MM.1S (cell line): ENCODE data around the gene JADE2.

Source experiments
- DNase-seq: peaks from one replicate; pipeline ENCODE4 v3.0.0-alpha.2; 2015
- H2AFZ ChIP-seq: fragments of 300-600 bp; sonication (generic); 2 replicates; pipeline ENCODE4 v1.6.0; 2016; ENCODE audit warnings: antibody characterized with exemption, low read length
- H3F3A ChIP-seq: fragments of 300-600 bp; sonication (generic); 2 replicates; pipeline ENCODE4 v1.6.1; 2016; ENCODE audit warnings: mild to moderate bottlenecking, antibody characterized with exemption, low read length, moderate library complexity, mixed read lengths; ENCODE audit not compliant: insufficient read depth
- H3K27ac ChIP-seq: fragments of 300-600 bp; sonication (generic); 2 replicates; pipeline ENCODE4 v1.5.1; 2016; ENCODE audit warnings: mild to moderate bottlenecking, low read length
- H3K27me3 ChIP-seq: fragments of 300-600 bp; sonication (generic); replicated peaks from 2 replicates; pipeline ENCODE4 v1.6.0; 2016; ENCODE audit warnings: low read length; ENCODE audit not compliant: insufficient read depth
- H3K36me3 ChIP-seq: fragments of 300-600 bp; sonication (generic); replicated peaks from 2 replicates; pipeline ENCODE4 v1.6.1; 2016; ENCODE audit warnings: mild to moderate bottlenecking, low read length, mixed read lengths; ENCODE audit not compliant: insufficient read depth
- H3K4me1 ChIP-seq: fragments of 300-600 bp; sonication (generic); 2 replicates; pipeline ENCODE4 v1.6.1; 2016; ENCODE audit warnings: low read length, mixed read lengths
- H3K4me2 ChIP-seq: fragments of 300-600 bp; sonication (generic); 2 replicates; pipeline ENCODE4 v1.6.0; 2016; ENCODE audit warnings: low read depth, low read length
- H3K4me3 ChIP-seq: fragments of 300-600 bp; sonication (generic); 2 replicates; pipeline ENCODE4 v1.5.1; 2016; ENCODE audit warnings: low read length, mixed read lengths
- H3K79me2 ChIP-seq: fragments of 300-600 bp; sonication (generic); 2 replicates; pipeline ENCODE4 v1.6.1; 2016; ENCODE audit warnings: mixed run types, low read length, mixed read lengths
- H3K9ac ChIP-seq: fragments of 300-600 bp; sonication (generic); 2 replicates; pipeline ENCODE4 v1.6.1; 2016; ENCODE audit warnings: low read length, mixed read lengths
- H3K9me2 ChIP-seq: fragments of 300-600 bp; sonication (generic); replicated peaks from 2 replicates; pipeline ENCODE4 v1.6.1; 2016; ENCODE audit warnings: mild to moderate bottlenecking, low read length, mixed read lengths; ENCODE audit not compliant: insufficient read depth
- H3K9me3 ChIP-seq: fragments of 300-600 bp; sonication (generic); replicated peaks from 2 replicates; pipeline ENCODE4 v1.6.1; 2016; ENCODE audit warnings: mild to moderate bottlenecking, low read length, mixed read lengths; ENCODE audit not compliant: insufficient read depth
- H4K20me1 ChIP-seq: fragments of 300-600 bp; sonication (generic); 2 replicates; pipeline ENCODE4 v1.6.1; 2016; ENCODE audit warnings: mild to moderate bottlenecking, low read length, moderate library complexity, mixed read lengths; ENCODE audit not compliant: insufficient read depth
- EZH2 ChIP-seq: fragments of 300-600 bp; sonication (generic); optimal IDR thresholded peaks from 2 replicates; pipeline ENCODE3; 2017; ENCODE audit warnings: low read depth, mild to moderate bottlenecking, antibody characterized with exemption, low read length, mixed read lengths
- EZH2phosphoT487 ChIP-seq: fragments of 300-600 bp; sonication (generic); IDR thresholded peaks from 2 replicates; pipeline ENCODE4 v1.6.1; 2018; ENCODE audit warnings: antibody characterized with exemption, low read length
- TF ChIP-seq, protein P1 (sequence below): fragments of 300-600 bp; sonication (generic); IDR thresholded peaks from 2 replicates; pipeline ENCODE4 v1.5.1; 2016; ENCODE audit warnings: antibody characterized with exemption, low read length, mixed read lengths

Gene JADE2

DNA sequence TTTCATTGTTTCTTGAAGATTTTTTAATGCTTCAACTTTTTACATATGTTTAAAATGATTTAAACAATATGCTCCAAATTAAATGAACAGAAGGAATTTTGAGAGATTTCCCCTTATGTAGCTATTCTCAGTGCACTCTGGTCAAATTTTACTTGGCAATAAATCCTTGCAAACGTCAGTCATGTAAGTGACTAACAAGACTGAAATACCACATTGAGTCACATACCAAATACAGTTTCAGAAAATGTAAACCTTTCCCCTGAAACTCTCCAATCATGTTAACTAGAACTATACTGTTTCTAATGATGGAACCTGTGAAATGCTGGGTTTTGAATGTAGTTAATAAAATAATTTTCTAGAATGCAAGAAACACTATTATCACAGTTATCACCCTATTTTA lies 77.6 kb downstream of the JADE2 start:
- Histone ChIP-seq H3K9ac (no peak overlapping the region), H3K4me3 (no peak overlapping the region), H3K9me2 (no peaks in the 10 kb centered on the region), H3K79me2 (peaks cover 11% of the 10 kb centered on the region), H4K20me1 (no peaks in the 10 kb centered on the region), H2AFZ (no peak overlapping the region), H3K4me1 (peaks cover 17% of the 10 kb centered on the region), H3K36me3 (peaks cover 10% of the 10 kb centered on the region), H3K9me3 (no peaks in the 10 kb centered on the region), H3K27ac (no peak overlapping the region), H3K27me3 (no peaks in the 10 kb centered on the region), H3F3A (peaks cover 8% of the 10 kb centered on the region; the same call in 1 of the 2 replicates), H3K4me2 (no peak overlapping the region)
- TF ChIP-seq, protein P1, sequence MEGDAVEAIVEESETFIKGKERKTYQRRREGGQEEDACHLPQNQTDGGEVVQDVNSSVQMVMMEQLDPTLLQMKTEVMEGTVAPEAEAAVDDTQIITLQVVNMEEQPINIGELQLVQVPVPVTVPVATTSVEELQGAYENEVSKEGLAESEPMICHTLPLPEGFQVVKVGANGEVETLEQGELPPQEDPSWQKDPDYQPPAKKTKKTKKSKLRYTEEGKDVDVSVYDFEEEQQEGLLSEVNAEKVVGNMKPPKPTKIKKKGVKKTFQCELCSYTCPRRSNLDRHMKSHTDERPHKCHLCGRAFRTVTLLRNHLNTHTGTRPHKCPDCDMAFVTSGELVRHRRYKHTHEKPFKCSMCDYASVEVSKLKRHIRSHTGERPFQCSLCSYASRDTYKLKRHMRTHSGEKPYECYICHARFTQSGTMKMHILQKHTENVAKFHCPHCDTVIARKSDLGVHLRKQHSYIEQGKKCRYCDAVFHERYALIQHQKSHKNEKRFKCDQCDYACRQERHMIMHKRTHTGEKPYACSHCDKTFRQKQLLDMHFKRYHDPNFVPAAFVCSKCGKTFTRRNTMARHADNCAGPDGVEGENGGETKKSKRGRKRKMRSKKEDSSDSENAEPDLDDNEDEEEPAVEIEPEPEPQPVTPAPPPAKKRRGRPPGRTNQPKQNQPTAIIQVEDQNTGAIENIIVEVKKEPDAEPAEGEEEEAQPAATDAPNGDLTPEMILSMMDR, result no peak
- TF ChIP-seq EZH2, result no peak
- no peak for TF ChIP-seq EZH2phosphoT487
- no peak for DNase-seq

DNA sequence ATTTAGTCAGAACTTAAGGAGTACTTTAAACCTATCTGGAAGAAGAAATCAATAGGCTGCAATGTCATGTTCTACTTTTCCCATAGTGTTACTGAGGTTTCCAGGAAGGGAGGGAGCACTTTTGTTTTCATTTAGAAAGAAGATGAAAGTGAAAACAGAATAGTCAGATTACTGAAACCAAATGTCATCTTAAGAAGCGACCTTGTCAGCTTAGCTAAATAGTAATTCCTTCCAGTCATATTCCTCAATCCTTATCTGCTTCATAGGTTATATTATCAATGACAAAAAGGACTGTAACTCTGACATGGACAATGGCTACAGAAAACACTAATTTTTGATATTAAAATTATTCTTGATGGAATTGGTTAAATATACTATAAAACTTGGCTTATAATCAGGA lies 79.4 kb downstream of the JADE2 start:
- peaks cover 26% of the 10 kb centered on the region for H3K4me1 ChIP-seq
- H3K36me3 ChIP-seq, result peaks cover 10% of the 10 kb centered on the region

DNA sequence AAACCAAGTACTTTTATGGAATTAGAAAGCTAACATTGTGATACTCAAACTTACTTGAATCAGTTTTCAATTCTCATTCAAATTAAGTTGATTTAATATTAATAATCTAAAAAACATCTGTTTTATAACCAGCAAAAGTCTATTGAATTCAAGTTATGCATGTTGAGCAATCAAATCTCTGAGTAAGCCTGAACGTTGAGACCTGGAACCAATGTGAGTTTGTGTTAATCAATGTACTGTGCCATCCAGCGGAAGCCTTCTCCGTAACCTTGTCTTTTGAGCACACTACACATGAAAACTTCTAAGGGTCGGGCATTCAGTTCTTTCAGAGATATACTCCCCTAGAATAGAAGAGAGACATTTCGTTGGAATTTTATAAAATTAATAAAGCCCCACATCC lies 81.3 kb downstream of the JADE2 start:
- Histone ChIP-seq H3K27ac (no peak overlapping the region), H3K36me3 (peaks cover 10% of the 10 kb centered on the region), H3K27me3 (no peaks in the 10 kb centered on the region)

More for the DNA sequence above, 79.4 kb downstream of the JADE2 start:
- no peak overlapping the region for H3K27ac ChIP-seq
- peak overlapping the region; percentile 23; the same call in 1 of the 2 replicates for H3K4me2 ChIP-seq
- peaks cover 8% of the 10 kb centered on the region; the same call in 1 of the 2 replicates for H3F3A ChIP-seq
- H2AFZ ChIP-seq, result no peak overlapping the region
- DNase-seq, result peak; percentile 48
- H3K79me2 ChIP-seq, result peaks cover 11% of the 10 kb centered on the region
- no peaks in the 10 kb centered on the region for H4K20me1 ChIP-seq
- H3K9ac ChIP-seq, result no peak overlapping the region
- H3K9me2 ChIP-seq, result no peaks in the 10 kb centered on the region
- TF ChIP-seq, protein P1, result no peak
- TF ChIP-seq EZH2, result no peak
- TF ChIP-seq EZH2phosphoT487, result no peak
- H3K4me3 ChIP-seq, result no peak overlapping the region
- H3K27me3 ChIP-seq, result no peaks in the 10 kb centered on the region
- H3K9me3 ChIP-seq, result no peaks in the 10 kb centered on the region

More for the DNA sequence above, 81.3 kb downstream of the JADE2 start:
- H3K4me1 ChIP-seq, result peaks cover 26% of the 10 kb centered on the region
- H3K4me3 ChIP-seq, result no peak overlapping the region
- H3K79me2 ChIP-seq, result peaks cover 11% of the 10 kb centered on the region
- H2AFZ ChIP-seq, result no peak overlapping the region
- peaks cover 8% of the 10 kb centered on the region; the same call in 1 of the 2 replicates for H3F3A ChIP-seq
- H3K9me2 ChIP-seq, result no peaks in the 10 kb centered on the region
- no peaks in the 10 kb centered on the region for H3K9me3 ChIP-seq
- no peaks in the 10 kb centered on the region for H4K20me1 ChIP-seq
- H3K9ac ChIP-seq, result no peak overlapping the region
- DNase-seq, result no peak
- TF ChIP-seq EZH2phosphoT487, result no peak
- no peak for TF ChIP-seq EZH2
- TF ChIP-seq, protein P1, result no peak
- no peak overlapping the region for H3K4me2 ChIP-seq
